BLaER1 (cell line): ENCODE measurements around the gene MS4A8.
"Not testable (repeated sequence)": the region's sequence is repeated elsewhere in the genome, so short reads cannot be mapped to it uniquely, and the experiment has no call there.

Experiments used
- H3K27ac ChIP-seq: shearing (Covaris generic); formaldehyde crosslinking; 2 replicates; pipeline ENCODE4 v1.8.1; 2022
- H3K27me3 ChIP-seq: shearing (Covaris generic); formaldehyde crosslinking; 2 replicates; pipeline ENCODE4 v1.8.1; 2022
- H3K36me3 ChIP-seq: shearing (Covaris generic); formaldehyde crosslinking; 2 replicates; pipeline ENCODE4 v1.8.1; 2022
- H3K4me1 ChIP-seq: shearing (Covaris generic); formaldehyde crosslinking; 2 replicates; pipeline ENCODE4 v1.8.1; 2022
- H3K4me2 ChIP-seq: shearing (Covaris generic); formaldehyde crosslinking; 2 replicates; pipeline ENCODE4 v1.8.1; 2022
- H3K4me3 ChIP-seq: shearing (Covaris generic); formaldehyde crosslinking; 2 replicates; pipeline ENCODE4 v1.8.1; 2022
- H3K9ac ChIP-seq: shearing (Covaris generic); formaldehyde crosslinking; 2 replicates; pipeline ENCODE4 v1.8.1; 2022
- H3K9me3 ChIP-seq: shearing (Covaris generic); formaldehyde crosslinking; 2 replicates; pipeline ENCODE4 v1.8.1; 2022
- H4K20me1 ChIP-seq: shearing (Covaris generic); formaldehyde crosslinking; 2 replicates; pipeline ENCODE4 v1.8.1; 2022
- Cebpa-rat ChIP-seq: shearing (Covaris generic); IDR thresholded peaks from 2 replicates; pipeline ENCODE4 v1.8.1; 2022

Gene MS4A8

GRCh38 chr11:60700689-60701468 lies 1.5 kb downstream of the MS4A8 start:
- Histone ChIP-seq H3K4me3 (no peak overlapping the region), H4K20me1 (no peaks in the 10 kb centered on the region), H3K27ac (no peak overlapping the region), H3K9ac (no peak overlapping the region), H3K36me3 (no peaks in the 10 kb centered on the region), H3K9me3 (no peaks in the 10 kb centered on the region), H3K4me2 (no peak overlapping the region), H3K27me3 (no peaks in the 10 kb centered on the region), H3K4me1 (peaks cover 8% of the 10 kb centered on the region)
- no peak for TF ChIP-seq Cebpa-rat

GRCh38 chr11:60701469-60701818 lies 2.0 kb downstream of the MS4A8 start:
- H4K20me1 ChIP-seq: no peaks in the 10 kb centered on the region
- H3K9me3 ChIP-seq: no peaks in the 10 kb centered on the region
- H3K36me3 ChIP-seq: no peaks in the 10 kb centered on the region
- TF ChIP-seq Cebpa-rat: no peak
- H3K9ac ChIP-seq: no peak overlapping the region
- no peak overlapping the region for H3K4me2 ChIP-seq
- H3K4me3 ChIP-seq: no peak overlapping the region
- no peaks in the 10 kb centered on the region for H3K27me3 ChIP-seq
- no peak overlapping the region for H3K27ac ChIP-seq
- peaks cover 8% of the 10 kb centered on the region for H3K4me1 ChIP-seq

- Histone ChIP-seq H3K27ac (no peak overlapping the region), H4K20me1 (no peaks in the 10 kb centered on the region), H3K36me3 (no peaks in the 10 kb centered on the region), H3K4me2 (no peak overlapping the region), H3K27me3 (no peaks in the 10 kb centered on the region), H3K9me3 (no peaks in the 10 kb centered on the region), H3K9ac (no peak overlapping the region), H3K4me1 (peaks cover 8% of the 10 kb centered on the region), H3K4me3 (no peak overlapping the region)
- TF ChIP-seq Cebpa-rat: no peak
Observed at GRCh38 chr11:60703374-60703773, 4.0 kb downstream of the MS4A8 start.

GRCh38 chr11:60705895-60706294 lies 6.5 kb downstream of the MS4A8 start:
- TF ChIP-seq Cebpa-rat: peak; percentile 58
- Histone ChIP-seq H3K36me3 (no peaks in the 10 kb centered on the region), H3K4me1 (no peaks in the 10 kb centered on the region), H3K27ac (no peak overlapping the region), H3K27me3 (no peaks in the 10 kb centered on the region), H4K20me1 (no peaks in the 10 kb centered on the region), H3K4me3 (no peak overlapping the region), H3K9me3 (no peaks in the 10 kb centered on the region), H3K4me2 (no peak overlapping the region), H3K9ac (no peak overlapping the region)

GRCh38 chr11:60706931-60707330 lies 7.5 kb downstream of the MS4A8 start:
- H3K36me3 ChIP-seq: no peaks in the 10 kb centered on the region
- H3K4me1 ChIP-seq: no peaks in the 10 kb centered on the region
- H3K27ac ChIP-seq: no peak overlapping the region
- no peak overlapping the region for H3K4me2 ChIP-seq
- no peaks in the 10 kb centered on the region for H3K9me3 ChIP-seq
- TF ChIP-seq Cebpa-rat: no peak
- no peaks in the 10 kb centered on the region for H3K27me3 ChIP-seq
- H3K9ac ChIP-seq: no peak overlapping the region
- no peaks in the 10 kb centered on the region for H4K20me1 ChIP-seq
- no peak overlapping the region for H3K4me3 ChIP-seq

GRCh38 chr11:60710482-60710881 lies 11.1 kb downstream of the MS4A8 start:
- no peak for TF ChIP-seq Cebpa-rat
- Histone ChIP-seq H3K4me1 (no peaks in the 10 kb centered on the region), H3K36me3 (no peaks in the 10 kb centered on the region), H3K27me3 (no peaks in the 10 kb centered on the region), H3K9me3 (no peaks in the 10 kb centered on the region), H3K4me3 (no peak overlapping the region), H3K4me2 (no peak overlapping the region), H3K27ac (no peak overlapping the region), H4K20me1 (no peaks in the 10 kb centered on the region), H3K9ac (no peak overlapping the region)

GRCh38 chr11:60711276-60711675 lies 11.9 kb downstream of the MS4A8 start:
- Histone ChIP-seq H3K4me3 (no peak overlapping the region), H3K9ac (no peak overlapping the region), H3K36me3 (no peaks in the 10 kb centered on the region), H3K9me3 (no peaks in the 10 kb centered on the region), H3K4me2 (no peak overlapping the region), H4K20me1 (no peaks in the 10 kb centered on the region), H3K27me3 (no peaks in the 10 kb centered on the region), H3K27ac (no peak overlapping the region), H3K4me1 (no peaks in the 10 kb centered on the region)
- no peak for TF ChIP-seq Cebpa-rat

- H4K20me1 ChIP-seq, H3K27me3 ChIP-seq, H3K27ac ChIP-seq, H3K9ac ChIP-seq, H3K4me3 ChIP-seq, H3K4me2 ChIP-seq, H3K9me3 ChIP-seq, H3K36me3 ChIP-seq, H3K4me1 ChIP-seq: not testable (repeated sequence)
Observed at GRCh38 chr11:60713423-60713822, 14.0 kb downstream of the MS4A8 start.

GRCh38 chr11:60717956-60718355 lies 18.5 kb downstream of the MS4A8 start:
- Histone ChIP-seq H3K36me3 (no peaks in the 10 kb centered on the region), H3K9me3 (peaks cover 24% of the 10 kb centered on the region), H3K4me1 (no peaks in the 10 kb centered on the region), H3K4me3 (no peak overlapping the region), H3K27me3 (no peaks in the 10 kb centered on the region), H3K27ac (no peak overlapping the region), H3K4me2 (no peak overlapping the region), H3K9ac (no peak overlapping the region), H4K20me1 (no peaks in the 10 kb centered on the region)
- TF ChIP-seq Cebpa-rat: no peak

GRCh38 chr11:60718524-60719316 lies 19.3 kb downstream of the MS4A8 start:
- H3K4me2 ChIP-seq: no peak overlapping the region
- H3K27me3 ChIP-seq: no peaks in the 10 kb centered on the region
- TF ChIP-seq Cebpa-rat: no peak

More at GRCh38 chr11:60718524-60719316, 19.3 kb downstream of the MS4A8 start:
- Histone ChIP-seq H3K4me3 (no peak overlapping the region), H4K20me1 (no peaks in the 10 kb centered on the region), H3K9ac (no peak overlapping the region), H3K36me3 (no peaks in the 10 kb centered on the region), H3K27ac (no peak overlapping the region), H3K4me1 (no peaks in the 10 kb centered on the region), H3K9me3 (peaks cover 24% of the 10 kb centered on the region)
